ENCODE results near the gene KDM4B. TPM values are rescaled to one million over a fixed set of nuclear protein-coding genes. Genes with fewer than 3 reads are reported as not detected.
"Not testable (repeated sequence)": the region's sequence is repeated elsewhere in the genome, so short reads cannot be mapped to it uniquely, and the experiment has no call there.

The KDM4B gene
- polyA plus RNA-seq, 1 donor from 2014 or later: 78.2 TPM

GRCh38 chr19:5022066-5022860, 53.4 kb downstream of the KDM4B start:
- H3K9me3 Mint-ChIP-seq: no peaks in the 10 kb centered on the region
- no peak overlapping the region for H3K4me3 Mint-ChIP-seq
- H3K36me3 Mint-ChIP-seq: peaks cover 10% of the 10 kb centered on the region
- H3K27me3 Mint-ChIP-seq: no peaks in the 10 kb centered on the region
- no peak overlapping the region for H3K27ac Mint-ChIP-seq
- H3K4me1 Mint-ChIP-seq: no peaks in the 10 kb centered on the region

- H3K4me1 Mint-ChIP-seq: no peaks in the 10 kb centered on the region
- peak overlapping the region in 1 of 3 donors; percentile 62 for H3K27ac Mint-ChIP-seq
- H3K4me3 Mint-ChIP-seq: no peak overlapping the region
Observed at GRCh38 chr19:5023128-5023571, 54.2 kb downstream of the KDM4B start.

GRCh38 chr19:5024282-5024681, 55.4 kb downstream of the KDM4B start:
- no peak overlapping the region for H3K4me3 Mint-ChIP-seq
- no peaks in the 10 kb centered on the region for H3K27me3 Mint-ChIP-seq
- H3K27ac Mint-ChIP-seq: peak overlapping the region in 1 of 3 donors; percentile 31
- no peaks in the 10 kb centered on the region for H3K9me3 Mint-ChIP-seq
- peaks cover 0 to 5% (median 0%) of the 10 kb centered on the region in 3 donors for H3K4me1 Mint-ChIP-seq
- peaks cover 3% of the 10 kb centered on the region for H3K36me3 Mint-ChIP-seq

More at GRCh38 chr19:5023128-5023571, 54.2 kb downstream of the KDM4B start:
- Mint-ChIP-seq H3K9me3 (no peaks in the 10 kb centered on the region), H3K27me3 (no peaks in the 10 kb centered on the region), H3K36me3 (peaks cover 9% of the 10 kb centered on the region)

- Mint-ChIP-seq H3K36me3 (peaks cover 3% of the 10 kb centered on the region), H3K4me1 (peaks cover 0 to 6% (median 0%) of the 10 kb centered on the region in 3 donors), H3K27me3 (no peaks in the 10 kb centered on the region), H3K4me3 (no peak overlapping the region), H3K27ac (no peak overlapping the region), H3K9me3 (no peaks in the 10 kb centered on the region)
Observed at GRCh38 chr19:5025027-5025426, 56.1 kb downstream of the KDM4B start.

GRCh38 chr19:5026706-5027273, 57.9 kb downstream of the KDM4B start:
- no peak overlapping the region for H3K27ac Mint-ChIP-seq
- no peaks in the 10 kb centered on the region for H3K27me3 Mint-ChIP-seq
- no peak overlapping the region for H3K4me3 Mint-ChIP-seq
- H3K9me3 Mint-ChIP-seq: no peaks in the 10 kb centered on the region
- peaks cover 2% of the 10 kb centered on the region for H3K36me3 Mint-ChIP-seq
- H3K4me1 Mint-ChIP-seq: peaks cover 4 to 12% (median 4%) of the 10 kb centered on the region in 3 donors

GRCh38 chr19:5028229-5028886, 59.4 kb downstream of the KDM4B start:
- Mint-ChIP-seq H3K27me3 (no peaks in the 10 kb centered on the region), H3K9me3 (no peaks in the 10 kb centered on the region), H3K4me3 (peak overlapping the region in 2 of 4 donors; percentile 17 to 43), H3K36me3 (peaks cover 2% of the 10 kb centered on the region), H3K27ac (no peak overlapping the region), H3K4me1 (peaks cover 4 to 12% (median 4%) of the 10 kb centered on the region in 3 donors)

- peaks cover 4 to 12% (median 4%) of the 10 kb centered on the region in 3 donors for H3K4me1 Mint-ChIP-seq
- H3K9me3 Mint-ChIP-seq, H3K27ac Mint-ChIP-seq, H3K27me3 Mint-ChIP-seq, H3K36me3 Mint-ChIP-seq, H3K4me3 Mint-ChIP-seq: not testable (repeated sequence)
Observed at GRCh38 chr19:5029596-5029995, 60.7 kb downstream of the KDM4B start.

- H3K4me1 Mint-ChIP-seq: peaks cover 4 to 12% (median 4%) of the 10 kb centered on the region in 3 donors
- H3K36me3 Mint-ChIP-seq: peaks cover 4% of the 10 kb centered on the region
- no peak overlapping the region for H3K4me3 Mint-ChIP-seq
- H3K27me3 Mint-ChIP-seq: no peaks in the 10 kb centered on the region
- no peaks in the 10 kb centered on the region for H3K9me3 Mint-ChIP-seq
- H3K27ac Mint-ChIP-seq: peak overlapping the region in 1 of 3 donors; percentile 67
Observed at GRCh38 chr19:5030136-5030820, 61.4 kb downstream of the KDM4B start.

GRCh38 chr19:5030822-5031221, 61.9 kb downstream of the KDM4B start:
- H3K4me1 Mint-ChIP-seq: peaks cover 4 to 12% (median 4%) of the 10 kb centered on the region in 3 donors
- peaks cover 2% of the 10 kb centered on the region for H3K36me3 Mint-ChIP-seq
- no peaks in the 10 kb centered on the region for H3K27me3 Mint-ChIP-seq
- H3K9me3 Mint-ChIP-seq: no peaks in the 10 kb centered on the region
- no peak overlapping the region for H3K4me3 Mint-ChIP-seq
- H3K27ac Mint-ChIP-seq: peak overlapping the region; percentile 52 to 83 (median 67)

GRCh38 chr19:5031231-5032100, 62.6 kb downstream of the KDM4B start:
- Mint-ChIP-seq H3K4me3 (no peak overlapping the region), H3K27me3 (no peaks in the 10 kb centered on the region), H3K36me3 (peaks cover 2% of the 10 kb centered on the region), H3K4me1 (peaks cover 4 to 12% (median 4%) of the 10 kb centered on the region in 3 donors), H3K9me3 (no peaks in the 10 kb centered on the region), H3K27ac (peak overlapping the region; percentile 52 to 89 (median 83))

GRCh38 chr19:5032101-5032967, 63.4 kb downstream of the KDM4B start:
- Mint-ChIP-seq H3K9me3 (no peaks in the 10 kb centered on the region), H3K27me3 (no peaks in the 10 kb centered on the region), H3K27ac (peak overlapping the region in 1 of 3 donors; percentile 52), H3K4me1 (peaks cover 4 to 12% (median 4%) of the 10 kb centered on the region in 3 donors), H3K36me3 (peaks cover 2% of the 10 kb centered on the region), H3K4me3 (no peak overlapping the region)

- Mint-ChIP-seq H3K4me1 (peaks cover 4 to 5% (median 4%) of the 10 kb centered on the region in 3 donors), H3K27me3 (no peaks in the 10 kb centered on the region), H3K4me3 (no peak overlapping the region), H3K27ac (no peak overlapping the region), H3K9me3 (no peaks in the 10 kb centered on the region), H3K36me3 (peaks cover 2% of the 10 kb centered on the region)
Observed at GRCh38 chr19:5035105-5035761, 66.3 kb downstream of the KDM4B start.

Data from IgD-negative memory B cell (primary cell).